Upper lobe of right lung (tissue), 1 donor: ENCODE measurements around the gene PHF20. TPM values are rescaled to one million over a fixed set of nuclear protein-coding genes. Genes with fewer than 3 reads are reported as not detected.
"Not testable (repeated sequence)": the region's sequence is repeated elsewhere in the genome, so short reads cannot be mapped to it uniquely, and the experiment has no call there.

ENCODE experiments used
- ATAC-seq: fragments of 200-7000 bp; cut with Tn5 transposase; one replicate; pipeline ENCODE4 v1.9.1; 2020; ENCODE audit warnings: mild to moderate bottlenecking, moderate library complexity
- DNase-seq: peaks from one replicate; pipeline ENCODE4 v3.0.0-alpha.2; 2020
- H3K27ac ChIP-seq: fragments of 200-600 bp; one replicate; pipeline ENCODE4 v1.8.0; 2022
- H3K27me3 ChIP-seq: fragments of 200-600 bp; one replicate; pipeline ENCODE4 v1.8.0; 2022; ENCODE audit warnings: mild to moderate bottlenecking
- H3K36me3 ChIP-seq: fragments of 200-600 bp; one replicate; pipeline ENCODE4 v1.8.0; 2022
- H3K4me1 ChIP-seq: fragments of 200-600 bp; one replicate; pipeline ENCODE4 v1.8.0; 2022
- H3K4me3 ChIP-seq: fragments of 200-600 bp; one replicate; pipeline ENCODE4 v1.8.0; 2022; ENCODE audit warnings: mild to moderate bottlenecking
- H3K9me3 ChIP-seq: fragments of 200-600 bp; one replicate; pipeline ENCODE4 v1.8.0; 2022
- intact Hi-C: fragments of 100-400 bp; cut with DNase I; formaldehyde crosslinking; loops from one replicate; pipeline ENCODE4 v1.11.0; 2022
- total RNA-seq: library from RNA; stranded (reverse); fragmentation: NEBNext Ultra II Directional; extraction: Animal tissue kit (Norgen Biotek cat#: 25700); gene quantifications from one replicate; pipeline ENCODE4 v1.2.1, GENCODE V29; 2021
- TF ChIP-seq, protein P1 (sequence below): fragments of 200-600 bp; IDR thresholded peaks from one replicate; pipeline ENCODE4 v1.8.0; 2022; ENCODE audit warnings: antibody characterized with exemption
- donor health status: DM: no; HTN: yes; CAD: no; lungs with severe emphysema.

Gene PHF20
- total RNA-seq, 1 donor from 2014 or later = 56.5 TPM

- H3K27ac ChIP-seq = peak overlapping the region; percentile 98
- peak; percentile 69 for DNase-seq
- no peak for ATAC-seq
- H3K9me3 ChIP-seq = no peaks in the 10 kb centered on the region
- peak overlapping the region; percentile 66 for H3K4me3 ChIP-seq
- TF ChIP-seq, protein P1, sequence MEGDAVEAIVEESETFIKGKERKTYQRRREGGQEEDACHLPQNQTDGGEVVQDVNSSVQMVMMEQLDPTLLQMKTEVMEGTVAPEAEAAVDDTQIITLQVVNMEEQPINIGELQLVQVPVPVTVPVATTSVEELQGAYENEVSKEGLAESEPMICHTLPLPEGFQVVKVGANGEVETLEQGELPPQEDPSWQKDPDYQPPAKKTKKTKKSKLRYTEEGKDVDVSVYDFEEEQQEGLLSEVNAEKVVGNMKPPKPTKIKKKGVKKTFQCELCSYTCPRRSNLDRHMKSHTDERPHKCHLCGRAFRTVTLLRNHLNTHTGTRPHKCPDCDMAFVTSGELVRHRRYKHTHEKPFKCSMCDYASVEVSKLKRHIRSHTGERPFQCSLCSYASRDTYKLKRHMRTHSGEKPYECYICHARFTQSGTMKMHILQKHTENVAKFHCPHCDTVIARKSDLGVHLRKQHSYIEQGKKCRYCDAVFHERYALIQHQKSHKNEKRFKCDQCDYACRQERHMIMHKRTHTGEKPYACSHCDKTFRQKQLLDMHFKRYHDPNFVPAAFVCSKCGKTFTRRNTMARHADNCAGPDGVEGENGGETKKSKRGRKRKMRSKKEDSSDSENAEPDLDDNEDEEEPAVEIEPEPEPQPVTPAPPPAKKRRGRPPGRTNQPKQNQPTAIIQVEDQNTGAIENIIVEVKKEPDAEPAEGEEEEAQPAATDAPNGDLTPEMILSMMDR = no peak
- intact Hi-C loops = no loop called here
- H3K4me1 ChIP-seq = peaks cover 26% of the 10 kb centered on the region
- H3K27me3 ChIP-seq = no peaks in the 10 kb centered on the region
- H3K36me3 ChIP-seq = peaks cover 19% of the 10 kb centered on the region
Measured at GRCh38 chr20:35743693-35744491, 27.9 kb upstream of the PHF20 start.

GRCh38 chr20:35744492-35744841, 27.3 kb upstream of the PHF20 start:
- H3K36me3 ChIP-seq = peaks cover 13% of the 10 kb centered on the region
- H3K9me3 ChIP-seq, ATAC-seq, DNase-seq, H3K4me3 ChIP-seq, intact Hi-C loops, H3K27me3 ChIP-seq: not testable (repeated sequence)
- H3K27ac ChIP-seq = peak overlapping the region; percentile 98
- H3K4me1 ChIP-seq = peaks cover 21% of the 10 kb centered on the region

DNA sequence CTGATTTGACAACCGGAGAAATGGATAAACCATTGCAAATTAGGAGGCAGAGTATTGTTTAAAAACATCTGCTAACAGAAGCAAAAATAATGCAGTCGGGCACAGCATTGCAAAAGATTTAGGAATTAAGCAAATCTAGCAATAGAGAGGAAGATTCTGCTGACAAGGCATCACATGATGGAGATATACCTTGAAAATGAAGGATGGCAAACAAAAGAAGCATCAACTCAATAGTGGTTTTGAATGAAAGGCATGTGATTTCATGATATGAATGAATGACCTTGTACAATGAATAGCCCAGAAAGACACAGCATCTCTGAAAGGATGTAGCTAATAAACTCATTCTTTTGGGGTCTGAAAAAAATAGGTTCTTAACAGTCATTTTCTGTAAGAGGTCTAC, 21.2 kb upstream of the PHF20 start:
- Histone ChIP-seq H3K4me1 (no peaks in the 10 kb centered on the region), H3K36me3 (no peaks in the 10 kb centered on the region), H3K4me3 (no peak overlapping the region), H3K27ac (no peak overlapping the region), H3K27me3 (no peaks in the 10 kb centered on the region), H3K9me3 (no peaks in the 10 kb centered on the region)
- ATAC-seq = no peak
- no peak for DNase-seq
- intact Hi-C loops = no loop called here
- TF ChIP-seq, protein P1 = no peak

DNA sequence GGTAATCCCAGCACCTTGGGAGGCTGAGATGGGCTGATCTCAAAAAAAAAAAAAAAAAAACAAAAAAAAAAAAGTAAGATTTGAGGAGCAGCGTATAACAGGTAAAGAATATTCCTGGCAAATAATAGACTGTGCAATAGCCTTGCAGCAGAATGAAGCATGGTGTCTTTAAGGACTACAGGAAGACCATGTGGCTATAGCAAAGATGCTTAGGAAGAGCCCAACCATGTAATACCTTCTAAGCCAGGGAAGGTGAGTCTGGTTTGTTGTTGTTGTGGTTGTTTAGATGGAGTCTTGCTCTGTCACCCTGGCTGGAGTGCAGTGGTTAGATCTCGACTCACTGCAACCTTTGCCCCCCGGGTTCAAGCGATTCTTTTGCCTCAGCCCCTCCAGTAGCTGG, 15.4 kb upstream of the PHF20 start:
- Histone ChIP-seq H3K9me3 (no peaks in the 10 kb centered on the region), H3K27ac (no peak overlapping the region), H3K4me3 (no peak overlapping the region), H3K4me1 (no peaks in the 10 kb centered on the region), H3K36me3 (no peaks in the 10 kb centered on the region), H3K27me3 (no peaks in the 10 kb centered on the region)
- ATAC-seq (no peak), DNase-seq (no peak)
- intact Hi-C loops = no loop called here
- TF ChIP-seq, protein P1 = no peak

DNA sequence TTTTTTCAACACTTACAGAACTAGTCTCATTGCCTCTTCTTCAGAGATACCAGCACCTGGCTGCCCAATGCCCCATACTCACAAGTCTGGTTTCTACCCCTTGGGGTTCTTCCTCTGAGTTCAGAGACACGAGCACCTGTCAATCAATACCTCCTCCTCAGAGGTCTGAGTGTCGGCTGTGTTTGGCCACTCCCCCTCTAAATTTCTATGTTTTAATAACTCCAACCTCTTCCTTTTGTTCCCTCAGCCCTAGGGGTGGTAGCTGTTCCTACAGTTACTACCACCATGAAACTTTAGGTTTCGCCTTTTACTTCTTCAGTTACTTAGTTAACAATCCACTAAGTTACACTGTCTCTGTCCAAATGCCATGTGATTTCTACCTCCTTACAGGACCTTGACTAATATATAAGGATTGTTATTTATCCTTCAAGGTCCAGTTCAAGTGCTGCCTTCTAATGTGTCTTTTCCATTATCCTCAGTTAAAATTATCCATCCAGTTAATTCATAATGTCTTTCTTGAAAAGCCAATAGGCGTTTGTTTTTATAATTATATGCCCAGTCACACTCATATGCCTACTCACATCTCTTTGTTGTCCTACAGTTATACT, 14.6 kb upstream of the PHF20 start:
- Histone ChIP-seq H3K27ac (no peak overlapping the region), H3K9me3 (no peaks in the 10 kb centered on the region), H3K36me3 (no peaks in the 10 kb centered on the region), H3K4me3 (no peak overlapping the region), H3K4me1 (no peaks in the 10 kb centered on the region), H3K27me3 (no peaks in the 10 kb centered on the region)
- DNase-seq (no peak), ATAC-seq (no peak)
- TF ChIP-seq, protein P1 = no peak
- intact Hi-C loops = no loop called here

DNA sequence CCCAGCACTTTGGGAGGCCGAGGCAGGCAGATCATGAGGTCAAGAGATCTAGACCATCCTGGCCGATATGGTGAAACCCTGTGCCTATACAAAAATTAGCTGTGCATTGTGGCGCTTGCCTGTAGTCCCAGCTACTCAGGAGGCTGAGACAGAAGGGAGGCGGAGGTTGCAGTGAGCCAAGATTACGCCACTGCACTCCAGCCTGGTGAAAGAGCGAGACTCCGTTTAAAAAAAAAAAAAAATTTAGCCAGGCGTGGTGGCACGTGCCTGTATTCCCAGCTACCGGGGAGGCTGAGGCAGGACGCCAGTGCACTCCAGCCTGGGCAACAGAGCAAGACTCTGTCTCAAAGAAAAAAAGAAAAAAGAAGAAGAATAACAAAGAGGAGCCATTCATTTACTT, 10.3 kb upstream of the PHF20 start:
- H3K4me3 ChIP-seq, H3K36me3 ChIP-seq, H3K27me3 ChIP-seq, H3K27ac ChIP-seq, intact Hi-C loops, DNase-seq, ATAC-seq, H3K4me1 ChIP-seq, H3K9me3 ChIP-seq: not testable (repeated sequence)
